Esophagus muscularis mucosa (tissue), 3 donors: ENCODE results near the gene WDR64.
"Not testable (repeated sequence)": the region's sequence is repeated elsewhere in the genome, so short reads cannot be mapped to it uniquely, and the experiment has no call there.

Experiments used
- POLR2A ChIP-seq: fragments of 450-650 bp; IDR thresholded peaks from one replicate; pipeline ENCODE4 v1.6.1; 2017; ENCODE audit warnings: antibody characterized with exemption, moderate library complexity, mild to moderate bottlenecking, low read depth
- TF ChIP-seq, protein P1 (sequence below), 3 experiments: fragments of 200-600 bp in 2 of 3; fragments of 450-650 bp in 1 of 3; sonication (generic) in 2 of 3; IDR thresholded peaks; one replicate each; pipeline ENCODE4 v1.5.1; 2017 to 2019; ENCODE audit warnings: antibody characterized with exemption in 3 of 3, mild to moderate bottlenecking in 2 of 3, moderate library complexity in 1 of 3

DNA sequence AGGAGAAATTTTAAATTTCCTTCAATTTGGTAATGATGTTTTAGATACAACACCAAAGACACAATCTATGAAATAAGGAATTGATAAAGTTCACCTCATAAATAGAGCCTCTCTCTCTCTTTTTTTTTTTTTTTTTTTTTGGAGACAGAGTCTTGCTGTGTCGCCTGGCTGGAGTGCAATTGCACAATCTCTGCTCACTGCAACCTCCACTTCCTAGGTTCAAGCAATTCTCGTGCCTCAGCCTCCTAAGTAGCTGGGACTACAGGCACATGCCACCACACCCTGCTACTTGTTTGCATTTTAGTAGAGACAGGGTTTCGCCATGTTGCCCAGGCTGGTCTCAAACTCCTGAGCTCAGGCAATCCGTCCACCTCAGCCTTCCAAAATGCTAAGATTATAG lies 152.6 kb downstream of the WDR64 start:
- TF ChIP-seq POLR2A = not testable (repeated sequence)
- TF ChIP-seq, protein P1, sequence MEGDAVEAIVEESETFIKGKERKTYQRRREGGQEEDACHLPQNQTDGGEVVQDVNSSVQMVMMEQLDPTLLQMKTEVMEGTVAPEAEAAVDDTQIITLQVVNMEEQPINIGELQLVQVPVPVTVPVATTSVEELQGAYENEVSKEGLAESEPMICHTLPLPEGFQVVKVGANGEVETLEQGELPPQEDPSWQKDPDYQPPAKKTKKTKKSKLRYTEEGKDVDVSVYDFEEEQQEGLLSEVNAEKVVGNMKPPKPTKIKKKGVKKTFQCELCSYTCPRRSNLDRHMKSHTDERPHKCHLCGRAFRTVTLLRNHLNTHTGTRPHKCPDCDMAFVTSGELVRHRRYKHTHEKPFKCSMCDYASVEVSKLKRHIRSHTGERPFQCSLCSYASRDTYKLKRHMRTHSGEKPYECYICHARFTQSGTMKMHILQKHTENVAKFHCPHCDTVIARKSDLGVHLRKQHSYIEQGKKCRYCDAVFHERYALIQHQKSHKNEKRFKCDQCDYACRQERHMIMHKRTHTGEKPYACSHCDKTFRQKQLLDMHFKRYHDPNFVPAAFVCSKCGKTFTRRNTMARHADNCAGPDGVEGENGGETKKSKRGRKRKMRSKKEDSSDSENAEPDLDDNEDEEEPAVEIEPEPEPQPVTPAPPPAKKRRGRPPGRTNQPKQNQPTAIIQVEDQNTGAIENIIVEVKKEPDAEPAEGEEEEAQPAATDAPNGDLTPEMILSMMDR (IDR thresholded peaks at IDR 0.05) = not testable (repeated sequence)
